Measurements from ENCODE around the gene CHRDL1.

CHRDL1 gene

DNA sequence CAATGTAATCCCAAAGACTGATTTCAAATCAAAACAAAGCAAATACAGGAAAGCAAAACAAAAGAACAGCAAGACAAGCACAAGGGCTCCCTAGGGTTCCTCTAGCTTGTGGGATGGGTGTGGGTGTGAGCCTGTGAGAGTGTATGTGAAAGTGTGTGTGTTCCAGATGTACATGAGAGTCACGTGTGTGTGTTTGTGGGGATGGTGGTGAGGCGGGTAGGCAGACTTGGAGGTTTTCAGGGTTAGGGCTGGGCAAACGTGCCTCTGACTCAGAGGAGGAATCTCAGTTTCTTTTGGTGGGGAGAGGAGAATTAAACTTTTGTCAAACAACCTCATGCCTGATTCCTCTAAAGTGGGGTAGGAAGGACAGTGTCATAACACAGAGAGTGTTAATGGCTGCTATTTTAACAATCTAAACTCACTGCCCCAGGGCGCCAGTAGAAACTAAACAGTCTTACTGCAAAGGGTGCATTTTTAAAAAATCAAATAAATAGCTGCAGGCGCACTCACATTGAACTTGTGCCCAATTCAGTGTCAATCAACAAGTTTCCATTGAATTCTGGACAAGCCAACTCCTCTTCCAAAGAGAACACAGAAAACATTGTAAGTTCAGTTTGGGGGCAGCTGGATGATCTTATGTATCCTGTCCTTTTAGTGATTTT lies 51.8 kb downstream of the CHRDL1 start:
- DNase-seq (ENCODE audit: low spot score), result no peak

GRCh38 chrX:110741213-110741796 lies 54.3 kb downstream of the CHRDL1 start:
- DNase-seq (ENCODE audit: low spot score), result no peak

DNA sequence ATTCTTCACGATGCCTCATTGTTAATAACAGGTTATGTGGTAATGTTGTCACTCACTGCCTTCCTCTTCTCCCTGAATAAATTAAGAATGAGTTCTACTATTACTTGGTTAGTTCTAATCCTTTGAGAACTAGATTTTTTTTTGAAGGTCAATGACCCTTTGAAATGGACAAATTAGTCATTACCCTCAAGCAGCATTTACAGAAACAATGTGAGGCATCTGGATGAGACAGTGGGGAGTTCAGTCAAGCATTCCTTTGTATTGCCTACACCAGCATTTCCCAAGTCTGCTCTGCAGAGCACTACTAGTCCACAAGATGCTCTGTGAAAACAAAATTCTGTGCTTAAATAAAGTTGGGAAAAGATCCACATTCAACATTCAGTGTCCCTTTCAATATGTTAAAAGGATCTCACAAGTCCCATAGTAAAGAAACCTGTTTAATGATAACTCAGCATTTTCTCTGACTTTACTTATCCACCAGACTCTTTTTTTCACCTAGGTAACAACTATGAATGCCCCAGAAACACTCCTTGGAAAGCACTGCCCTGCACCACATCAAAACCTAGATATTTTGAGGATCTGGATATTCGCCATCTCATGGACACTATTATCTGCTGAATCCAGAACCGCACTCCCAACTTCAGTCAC lies 60.6 kb downstream of the CHRDL1 start:
- DNase-seq (ENCODE audit: low spot score), result no peak

GRCh38 chrX:110734271-110734670 lies 61.3 kb downstream of the CHRDL1 start:
- DNase-seq (ENCODE audit: low spot score), result no peak

GRCh38 chrX:110733166-110733565 lies 62.5 kb downstream of the CHRDL1 start:
- DNase-seq (ENCODE audit: low spot score), result no peak

GRCh38 chrX:110732266-110732665 lies 63.4 kb downstream of the CHRDL1 start:
- DNase-seq (ENCODE audit: low spot score), result no peak

DNA sequence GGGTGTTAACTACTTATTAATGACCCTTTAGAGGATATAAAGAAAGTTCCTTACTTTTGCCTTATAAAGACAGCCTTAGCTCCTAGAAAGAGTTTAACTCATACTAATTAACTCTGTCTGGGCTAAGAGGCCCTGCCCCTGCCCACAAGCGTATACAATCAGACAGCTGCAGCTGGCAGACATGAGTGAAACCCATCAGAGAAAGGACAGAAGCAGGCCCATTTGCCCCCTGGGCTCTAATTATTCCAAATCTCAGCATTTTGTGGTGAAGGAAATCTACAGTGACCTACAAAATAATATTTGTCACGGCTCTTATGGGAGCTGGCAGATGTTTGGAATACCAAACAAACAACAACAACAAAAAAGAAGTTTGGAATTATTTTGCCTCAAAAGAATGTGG lies 71.8 kb downstream of the CHRDL1 start:
- DNase-seq (ENCODE audit: low spot score), result no peak

DNA sequence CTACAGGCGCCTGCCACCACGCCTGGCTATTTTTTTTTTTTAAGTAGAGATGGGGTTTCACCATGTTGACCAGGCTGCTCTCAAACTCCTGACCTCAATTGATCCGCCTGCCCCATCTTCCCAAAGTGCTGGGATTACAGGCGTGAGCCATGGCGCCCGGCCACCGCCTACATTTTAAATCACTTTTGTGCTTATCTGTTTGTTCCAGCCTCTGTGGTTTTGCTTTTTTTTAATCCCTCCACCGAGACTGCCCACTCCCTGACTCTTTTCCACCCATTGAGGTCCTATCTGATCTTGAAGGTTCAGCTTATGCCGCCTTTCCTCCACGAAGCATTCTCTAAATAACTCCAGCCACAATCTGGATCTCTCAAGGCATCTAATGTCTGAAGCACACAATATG lies 73.5 kb downstream of the CHRDL1 start:
- no peak for DNase-seq (ENCODE audit: low spot score)

GRCh38 chrX:110713666-110714065 lies 82.0 kb downstream of the CHRDL1 start:
- DNase-seq (ENCODE audit: low spot score), result no peak

- no peak for DNase-seq (ENCODE audit: low spot score)
Observed at GRCh38 chrX:110706446-110706845, 89.2 kb downstream of the CHRDL1 start.

DNA sequence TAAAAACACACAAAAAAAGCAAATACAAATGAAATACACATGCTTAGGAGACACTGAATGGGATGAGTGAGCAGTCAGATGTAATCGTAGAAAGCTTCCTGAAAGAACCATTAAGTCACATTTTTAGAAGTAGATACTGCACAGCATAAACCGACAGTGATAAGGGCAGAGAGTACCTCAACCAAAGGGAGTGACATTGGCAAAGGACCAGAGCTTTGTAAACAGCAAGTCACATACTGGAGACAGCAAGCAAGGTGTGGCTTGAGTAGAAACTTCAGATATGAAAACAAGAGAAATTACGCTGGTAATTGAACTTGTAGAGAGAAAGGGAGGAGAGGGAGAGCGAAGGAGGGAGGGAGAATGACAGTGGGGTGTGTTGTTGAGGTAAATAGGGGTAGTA lies 92.0 kb downstream of the CHRDL1 start:
- no peak for DNase-seq (ENCODE audit: low spot score)

- no peak for DNase-seq (ENCODE audit: low spot score)
Observed at GRCh38 chrX:110699109-110699508, 96.5 kb downstream of the CHRDL1 start.

GRCh38 chrX:110698696-110699095 lies 96.9 kb downstream of the CHRDL1 start:
- no peak for DNase-seq (ENCODE audit: low spot score)

- no peak for DNase-seq (ENCODE audit: low spot score)
Observed at GRCh38 chrX:110692866-110693265, 102.8 kb downstream of the CHRDL1 start.

GRCh38 chrX:110691446-110691845 lies 104.2 kb downstream of the CHRDL1 start:
- DNase-seq (ENCODE audit: low spot score), result no peak

DNA sequence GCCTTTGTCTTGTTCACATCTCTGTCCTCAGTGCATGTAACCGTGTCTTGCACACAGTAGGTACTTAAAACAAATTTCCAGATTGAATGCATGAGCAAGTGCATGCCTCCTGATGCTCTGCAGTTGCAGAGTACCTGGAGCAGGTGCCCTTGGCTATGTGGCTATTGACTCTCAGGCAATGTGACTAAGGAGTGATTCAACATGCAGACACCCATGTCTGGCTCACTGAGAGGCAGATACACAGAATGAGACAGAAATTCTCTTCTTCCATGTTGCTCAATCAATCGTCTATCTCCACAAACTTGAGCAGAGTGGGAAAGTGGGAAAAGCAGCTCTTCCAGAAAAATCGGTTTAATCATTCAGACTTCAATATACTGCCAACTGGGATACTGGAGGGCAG lies 111.0 kb downstream of the CHRDL1 start:
- DNase-seq (ENCODE audit: low spot score), result no peak

DNA sequence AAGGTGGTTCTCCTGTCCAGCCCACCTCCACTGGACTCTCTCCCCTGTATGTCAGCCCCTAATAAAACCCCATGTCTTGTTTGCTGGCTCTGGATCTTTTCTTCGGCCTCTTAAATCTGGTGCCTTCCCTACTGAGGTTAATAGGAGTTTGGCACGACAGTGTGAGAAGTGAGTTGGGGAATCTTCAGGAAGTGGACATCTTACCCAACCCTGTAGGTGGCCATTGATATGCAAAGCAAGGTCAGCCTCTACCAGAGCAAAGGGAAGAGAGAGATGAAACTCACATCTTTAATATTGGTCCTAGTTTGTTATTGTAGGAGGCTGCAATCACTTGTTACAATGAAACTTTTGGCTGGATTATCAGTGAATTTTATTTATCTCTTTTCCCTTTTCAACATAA lies 111.7 kb downstream of the CHRDL1 start:
- no peak for DNase-seq (ENCODE audit: low spot score)

GRCh38 chrX:110678591-110678990 lies 117.0 kb downstream of the CHRDL1 start:
- no peak for DNase-seq (ENCODE audit: low spot score)

DNA sequence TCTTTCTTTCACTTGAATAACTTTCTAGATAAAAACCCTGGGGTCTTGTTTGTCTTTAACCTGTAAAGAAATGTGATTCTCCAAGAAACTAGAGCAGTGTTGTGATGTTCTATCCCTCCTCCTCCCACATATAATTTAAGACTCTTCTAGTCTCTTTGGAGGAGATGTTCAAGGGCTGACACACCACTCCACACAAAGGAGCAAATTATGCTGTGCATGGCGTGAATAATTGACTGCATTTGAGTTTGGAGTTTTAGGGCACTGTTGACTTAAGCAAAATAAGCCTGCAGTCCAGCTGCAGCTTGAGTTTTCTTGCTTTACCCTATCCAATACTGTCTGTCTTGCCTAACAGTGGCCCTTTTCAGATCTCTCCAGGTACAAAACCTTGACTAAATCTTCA lies 119.7 kb downstream of the CHRDL1 start:
- no peak for DNase-seq (ENCODE audit: low spot score)

- no peak for DNase-seq (ENCODE audit: low spot score)
Observed at GRCh38 chrX:110671068-110671803, 124.4 kb downstream of the CHRDL1 start.

GRCh38 chrX:110669572-110669971 lies 126.0 kb downstream of the CHRDL1 start:
- DNase-seq (ENCODE audit: low spot score), result no peak

DNA sequence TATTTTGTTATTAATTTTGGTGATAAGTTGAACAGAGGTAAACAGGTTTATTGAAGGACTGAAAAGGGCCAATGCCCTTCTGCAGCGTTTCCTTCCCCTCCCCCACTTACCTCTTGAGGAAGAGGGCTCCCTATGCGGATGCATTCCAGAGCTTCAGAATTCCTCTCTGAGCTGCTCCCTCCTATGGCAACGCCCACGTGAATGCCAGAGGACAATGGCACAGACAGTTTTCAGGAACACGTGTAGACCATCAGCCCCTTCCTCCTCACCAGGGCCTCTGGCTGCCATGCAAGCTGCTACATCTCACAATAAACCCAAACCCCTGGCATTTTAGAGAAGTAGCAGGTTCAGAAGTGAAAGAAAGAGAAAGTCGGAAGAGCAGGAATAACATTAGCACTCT lies 127.9 kb downstream of the CHRDL1 start:
- no peak for DNase-seq (ENCODE audit: low spot score)

Data from putamen (tissue), 1 donor.